H1 (cell line): ENCODE data around the gene ACYP2. TPM values are rescaled to one million over a fixed set of nuclear protein-coding genes. Genes with fewer than 3 reads are reported as not detected.

ENCODE experiments used
- ATF2 ChIP-seq: IDR thresholded peaks from 2 replicates; pipeline ENCODE4 v1.6.1; 2012; ENCODE audit warnings: low read length, inconsistent platforms
- CHD1 ChIP-seq: IDR thresholded peaks from 2 replicates; pipeline ENCODE4 v1.6.1; 2012; ENCODE audit warnings: low read depth, low read length, improper control_type of control experiment
- JUN ChIP-seq: IDR thresholded peaks from 2 replicates; pipeline ENCODE4 v1.6.1; 2011; ENCODE audit warnings: low read depth, mild to moderate bottlenecking, improper control_type of control experiment, low read length
- KDM5A ChIP-seq: fragments of 200-600 bp; IDR thresholded peaks from 2 replicates; pipeline ENCODE4 v1.7.1; 2012; ENCODE audit warnings: mild to moderate bottlenecking, low read length, inconsistent platforms, mixed read lengths
- SAP30 ChIP-seq: fragments of 300-600 bp; sonication (generic); IDR thresholded peaks from 2 replicates; pipeline ENCODE4 v1.7.1; 2012; ENCODE audit warnings: low read length, moderate library complexity, mild to moderate bottlenecking, inconsistent platforms; ENCODE audit not compliant: insufficient read depth, insufficient replicate concordance
- SIRT6 ChIP-seq: IDR thresholded peaks from one replicate; pipeline ENCODE4 v1.7.1; 2012; ENCODE audit warnings: low read length, inconsistent platforms
- TAF7 ChIP-seq: optimal IDR thresholded peaks from 2 replicates; pipeline ENCODE3; 2011; ENCODE audit warnings: low read depth, mild to moderate bottlenecking, inconsistent platforms, low read length, moderate library complexity, borderline replicate concordance
- TBP ChIP-seq: IDR thresholded peaks from 2 replicates; pipeline ENCODE4 v1.6.1; 2011; ENCODE audit warnings: low read depth, low read length, improper control_type of control experiment
- polyA plus RNA-seq, 7 experiments: library from polyadenylated mRNA; depleted of rRNA in 3 of 7; stranded (reverse) in 5 of 7; unstranded in 2 of 7; fragments of >200 nt in 5 of 7; fragments of 200-250 nt in 2 of 7; gene quantifications; 1 replicate in 5 of 7; 2 replicates in 1 of 7; 4 replicates in 1 of 7; pipeline versions ENCODE4 v1.2.1 to v1.2.3, GENCODE V29; 2011 to 2013; ENCODE audit warnings: missing spikeins in 2 of 7, mixed read lengths in 2 of 7
- total RNA-seq: library from RNA; stranded (reverse); fragmentation: NEBNext Ultra II Directional; extraction: Animal tissue kit (Norgen Biotek cat#: 25700); gene quantifications from 2 replicates; pipeline ENCODE4 v1.2.1, GENCODE V29; 2021

The ACYP2 gene
- total and polyA plus RNA-seq, 2 of the 8 experiments (the other 6 are each of a cell fraction or from before 2014, with no cell fraction given) = 3.4 to 4.4 TPM

GRCh38 chr2:54148391-54148790 lies 33.0 kb downstream of the ACYP2 start (continued):
- no peak for TF ChIP-seq ATF2
- TF ChIP-seq TAF7 = no peak
- no peak for TF ChIP-seq JUN
- TF ChIP-seq KDM5A = no peak
- TF ChIP-seq SIRT6 = no peak
- TF ChIP-seq SAP30 = no peak
- TF ChIP-seq TBP = no peak
- TF ChIP-seq CHD1 = no peak
